Measurements from ENCODE around the gene NPIPA1.

DNA sequence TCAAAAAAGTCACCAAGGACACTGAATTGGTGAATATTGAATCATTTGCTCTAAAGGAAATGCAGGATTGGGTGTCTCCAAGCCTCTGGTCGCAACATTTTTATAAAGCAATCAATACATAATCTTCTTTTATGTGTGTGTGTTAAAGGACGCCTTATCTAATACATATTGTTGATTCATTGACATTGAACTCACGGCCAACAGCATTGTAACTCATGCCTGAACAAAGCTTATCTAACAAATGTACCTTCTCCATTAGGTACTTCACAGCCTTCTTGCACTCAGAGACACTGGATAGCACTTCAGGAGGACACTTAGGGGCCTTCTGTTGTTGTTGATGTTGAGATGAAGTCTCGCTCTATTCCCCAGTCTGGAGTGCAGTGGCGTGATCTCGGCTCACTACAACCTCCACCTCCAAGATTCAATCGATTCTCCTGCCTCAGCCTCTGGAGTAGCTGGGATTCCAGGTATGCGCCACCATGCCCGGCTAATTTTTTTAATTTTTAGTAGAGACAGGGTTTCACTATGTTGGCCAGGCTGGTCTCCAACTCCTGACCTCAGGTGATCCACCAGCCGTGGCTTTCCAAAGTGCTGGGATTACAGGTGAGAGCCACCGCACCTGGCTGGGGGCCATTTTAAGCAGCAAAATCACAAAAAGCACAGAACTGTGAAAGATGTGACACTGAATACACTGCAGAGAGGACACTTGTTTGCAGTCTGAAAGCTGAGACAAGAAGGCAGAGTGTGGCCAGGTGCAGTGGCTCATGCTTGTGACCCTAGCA, 24.4 kb downstream of the NPIPA1 start:
- TF ChIP-seq POLR2A (IDR thresholded peaks at IDR 0.05) = no peak
- no peak for TF ChIP-seq CTCF (IDR thresholded peaks at IDR 0.05)

Data from ovary (tissue), 3 donors.